Smooth muscle cell (in vitro differentiated cells): ENCODE data around the gene TEX22. TPM values are rescaled to one million over a fixed set of nuclear protein-coding genes. Genes with fewer than 3 reads are reported as not detected.

Experiments used
- DNase-seq: peaks from one replicate; lab custom pipeline; 2025; ENCODE audit not compliant: unreplicated experiment; lab: John Stamatoyannopoulos, UW
- H2AFZ ChIP-seq: fragments of 200-600 bp; sonication (generic); 2 replicates; pipeline ENCODE4 v1.6.0; 2016; ENCODE audit warnings: antibody characterized with exemption, low read depth, mild to moderate bottlenecking
- H3F3A ChIP-seq: fragments of 200-600 bp; sonication (generic); 2 replicates; pipeline ENCODE4 v1.6.0; 2017; ENCODE audit warnings: antibody characterized with exemption, low read depth
- H3K27ac ChIP-seq: fragments of 200-600 bp; sonication (generic); 2 replicates; pipeline ENCODE4 v1.5.1; 2016; ENCODE audit warnings: low read depth, mild to moderate bottlenecking
- H3K27me3 ChIP-seq: fragments of 200-600 bp; sonication (generic); 2 replicates; pipeline ENCODE4 v1.6.1; 2016; ENCODE audit warnings: low read depth, mild to moderate bottlenecking
- H3K36me3 ChIP-seq: fragments of 200-600 bp; sonication (generic); 2 replicates; pipeline ENCODE4 v1.5.1; 2016; ENCODE audit warnings: low read depth
- H3K4me1 ChIP-seq: fragments of 200-600 bp; sonication (generic); 2 replicates; pipeline ENCODE4 v1.5.1; 2016; ENCODE audit warnings: low read depth
- H3K4me2 ChIP-seq: fragments of 200-600 bp; sonication (generic); 2 replicates; pipeline ENCODE4 v1.6.0; 2016; ENCODE audit warnings: mild to moderate bottlenecking
- H3K4me3 ChIP-seq: fragments of 200-600 bp; sonication (generic); 2 replicates; pipeline ENCODE4 v1.5.1; 2016; ENCODE audit warnings: mild to moderate bottlenecking
- H3K79me2 ChIP-seq: fragments of 200-600 bp; sonication (generic); 2 replicates; pipeline ENCODE4 v1.6.0; 2016; ENCODE audit warnings: low read depth, mild to moderate bottlenecking
- H3K9ac ChIP-seq: fragments of 200-600 bp; sonication (generic); 2 replicates; pipeline ENCODE4 v1.6.0; 2016; ENCODE audit warnings: low read depth
- H3K9me3 ChIP-seq: fragments of 200-600 bp; sonication (generic); replicated peaks from 2 replicates; pipeline ENCODE4 v1.5.1; 2016; ENCODE audit warnings: low read depth
- H4K20me1 ChIP-seq: fragments of 200-600 bp; sonication (generic); 2 replicates; pipeline ENCODE4 v1.6.0; 2016; ENCODE audit warnings: low read depth
- CTCF ChIP-seq: fragments of 200-600 bp; sonication (generic); IDR thresholded peaks from 2 replicates; pipeline ENCODE4 v1.5.1; 2017; ENCODE audit warnings: borderline replicate concordance, mild to moderate bottlenecking, antibody characterized with exemption; ENCODE audit not compliant: insufficient read depth, poor library complexity, severe bottlenecking
- WGBS: methylation state at CpG from one replicate; pipeline ENCODE4 v1.1.7; 2016; ENCODE audit warnings: low lambda C conversion rate; 5-methylcytosine and 5-hydroxymethylcytosine counted together
- polyA plus RNA-seq: library from polyadenylated mRNA; unstranded; fragments of >200 nt; fragmentation: Nextera tagmentation; extraction: Ambion mirVana; gene quantifications from 2 replicates; pipeline ENCODE4 v1.2.1, GENCODE V29; 2016
- total RNA-seq: library from RNA; depleted of rRNA; stranded (reverse); fragments of >200 nt; gene quantifications from 2 replicates; pipeline ENCODE4 v1.2.3, GENCODE V29; 2014

Gene TEX22
- total and polyA plus RNA-seq, 2 experiments from 2014 or later: 0.09 to 0.93 TPM

GRCh38 chr14:105367116-105368031, 31.0 kb upstream of the TEX22 start:
- H3K36me3 ChIP-seq: no peaks in the 10 kb centered on the region
- no peak overlapping the region for H3K27ac ChIP-seq
- DNase-seq: no peak
- no peak overlapping the region for H3K4me2 ChIP-seq
- H2AFZ ChIP-seq: no peak overlapping the region
- H3F3A ChIP-seq: no peaks in the 10 kb centered on the region
- H3K9me3 ChIP-seq: no peaks in the 10 kb centered on the region
- no peaks in the 10 kb centered on the region for H3K27me3 ChIP-seq
- no peak overlapping the region for H3K4me3 ChIP-seq
- TF ChIP-seq CTCF: no peak
- WGBS: 96% methylated on average over 34 of the region's 34 CpGs
- no peak overlapping the region for H3K9ac ChIP-seq
- no peaks in the 10 kb centered on the region for H3K4me1 ChIP-seq
- H4K20me1 ChIP-seq: no peaks in the 10 kb centered on the region
- no peaks in the 10 kb centered on the region for H3K79me2 ChIP-seq

DNA sequence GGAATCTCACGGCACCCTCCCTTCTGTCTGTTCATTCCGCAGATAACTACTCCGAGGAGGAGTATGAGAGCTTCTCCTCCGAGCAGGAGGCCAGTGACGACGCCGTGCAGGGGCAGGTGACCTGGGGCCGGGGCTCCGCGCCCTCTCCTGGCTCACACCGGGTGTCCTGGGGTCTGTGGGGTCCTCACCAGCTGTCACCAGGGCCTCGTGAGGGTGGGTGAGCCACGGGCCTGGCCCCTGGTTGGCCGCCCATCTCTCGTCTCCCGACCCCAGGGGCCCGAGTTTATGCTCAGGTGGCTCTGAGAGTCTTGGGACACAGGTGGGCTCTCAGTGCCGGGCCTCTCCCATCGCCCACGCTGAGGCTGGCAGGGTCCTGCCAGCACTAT, 30.3 kb upstream of the TEX22 start:
- Histone ChIP-seq H3K4me2 (no peak overlapping the region), H3K9me3 (no peaks in the 10 kb centered on the region), H3K36me3 (no peaks in the 10 kb centered on the region), H3K79me2 (no peaks in the 10 kb centered on the region), H4K20me1 (no peaks in the 10 kb centered on the region), H3K27me3 (no peaks in the 10 kb centered on the region), H3F3A (no peaks in the 10 kb centered on the region), H3K4me1 (no peaks in the 10 kb centered on the region), H2AFZ (no peak overlapping the region), H3K27ac (no peak overlapping the region), H3K9ac (no peak overlapping the region), H3K4me3 (no peak overlapping the region)
- no peak for TF ChIP-seq CTCF
- 98% methylated on average over 20 of the region's 20 CpGs for WGBS
- no peak for DNase-seq

GRCh38 chr14:105368426-105368825, 29.9 kb upstream of the TEX22 start:
- Histone ChIP-seq H3K4me1 (no peaks in the 10 kb centered on the region), H3K79me2 (no peaks in the 10 kb centered on the region), H3K9ac (no peak overlapping the region), H3K27ac (no peak overlapping the region), H4K20me1 (no peaks in the 10 kb centered on the region), H3K9me3 (no peaks in the 10 kb centered on the region), H2AFZ (no peak overlapping the region), H3K36me3 (no peaks in the 10 kb centered on the region), H3F3A (no peaks in the 10 kb centered on the region), H3K4me2 (no peak overlapping the region), H3K4me3 (no peak overlapping the region), H3K27me3 (no peaks in the 10 kb centered on the region)
- TF ChIP-seq CTCF: no peak
- WGBS: 95% methylated on average over 17 of the region's 20 CpGs
- DNase-seq: no peak
